GM12878 (cell line): Measurements from ENCODE around the gene SDC1. TPM values are rescaled to one million over a fixed set of nuclear protein-coding genes. Genes with fewer than 3 reads are reported as not detected.

ENCODE experiments used
- ATAC-seq: fragments of 200-7000 bp; cut with Tn5 transposase; 3 replicates; pipeline ENCODE4 v1.9.1; 2020; ENCODE audit warnings: mild to moderate bottlenecking, moderate library complexity
- BruUV-seq: library from RNA; stranded (reverse); fragments of 400-500 nt; replicated peaks from 2 replicates; lab custom pipeline; 2021; lab: Mats Ljungman, UMichigan
- CTCF ChIA-PET: fragments of 300-600 bp; sonication (Branson Sonifier 250); formaldehyde crosslinking; extraction: SDS; loops from one replicate; lab custom pipeline; 2021; ENCODE audit warnings: inconsistent platforms; lab: Yijun Ruan, JAX
- POLR2A ChIA-PET: fragments of 350-600 bp; formaldehyde crosslinking; extraction: SDS; loops from one replicate; lab custom pipeline; 2021; ENCODE audit warnings: inconsistent platforms; lab: Charles Lee
- RAD21 ChIA-PET: fragments of 300-600 bp; sonication (Branson Sonifier 250); formaldehyde crosslinking; loops from one replicate; lab custom pipeline; 2023; ENCODE audit warnings: antibody characterized with exemption; ENCODE audit not compliant: unreplicated experiment; lab: Charles Lee
- SMC1A ChIA-PET: fragments of 300-600 bp; sonication (Branson Sonifier 250); formaldehyde crosslinking; loops from one replicate; lab custom pipeline; 2023; ENCODE audit not compliant: unreplicated experiment, uncharacterized antibody; lab: Charles Lee
- DNase-seq: peaks from one replicate; pipeline ENCODE4 v3.0.0-alpha.2; 2011; ENCODE audit warnings: low read depth, low spot score
- FAIRE-seq: peaks from 3 replicates; lab custom pipeline; 2011; peaks lifted over from hg19 to GRCh38; lab: Jason Lieb, UNC
- H2AFZ ChIP-seq: 2 replicates; pipeline ENCODE4 v1.6.0; 2011; ENCODE audit warnings: low read depth, low read length, control low read depth; ENCODE audit not compliant: control insufficient read depth
- H3K27ac ChIP-seq: 2 replicates; pipeline ENCODE4 v1.5.1; 2011; ENCODE audit warnings: control low read depth; ENCODE audit not compliant: control insufficient read depth, insufficient read depth
- H3K27me3 ChIP-seq, 2 experiments: replicated peaks in 1 of 2; 2 replicates each; pipeline versions ENCODE4 v1.6.0 to v1.6.1; 2011; ENCODE audit warnings: low read length in 1 of 2; ENCODE audit not compliant: control insufficient read depth in 2 of 2, insufficient read depth in 2 of 2
- H3K36me3 ChIP-seq, 2 experiments: 2 replicates each; pipeline ENCODE4 v1.5.1; 2011; ENCODE audit warnings: low read length in 1 of 2; ENCODE audit not compliant: control insufficient read depth in 2 of 2, insufficient read depth in 2 of 2
- H3K4me1 ChIP-seq: 2 replicates; pipeline ENCODE4 v1.6.1; 2011; ENCODE audit warnings: mild to moderate bottlenecking, low read length, moderate library complexity, mixed read lengths; ENCODE audit not compliant: control insufficient read depth, insufficient read depth
- H3K4me2 ChIP-seq: 2 replicates; pipeline ENCODE4 v1.6.0; 2011; ENCODE audit warnings: control low read depth; ENCODE audit not compliant: control insufficient read depth, insufficient read depth
- H3K4me3 ChIP-seq: fragments of 200-600 bp; sonication (generic); 2 replicates; pipeline ENCODE4 v1.5.1; 2016
- H3K79me2 ChIP-seq: 2 replicates; pipeline ENCODE4 v1.6.0; 2011; ENCODE audit warnings: low read length; ENCODE audit not compliant: control insufficient read depth, insufficient read depth
- H3K9ac ChIP-seq: 2 replicates; pipeline ENCODE4 v1.8.0; 2011; ENCODE audit warnings: low read length, control low read depth, mixed read lengths; ENCODE audit not compliant: control insufficient read depth, insufficient read depth
- H3K9me3 ChIP-seq: replicated peaks from 3 replicates; pipeline ENCODE4 v1.5.1; 2011; ENCODE audit warnings: mild to moderate bottlenecking, low read length; ENCODE audit not compliant: control insufficient read depth, insufficient read depth
- H4K20me1 ChIP-seq: 2 replicates; pipeline ENCODE4 v1.6.0; 2011; ENCODE audit not compliant: control insufficient read depth, insufficient read depth
- EED ChIP-seq: sonication (generic); IDR thresholded peaks from 2 replicates; pipeline ENCODE4 v1.6.1; 2016; ENCODE audit warnings: antibody characterized with exemption, low read depth
- GATAD2B ChIP-seq: fragments of 450-650 bp; conservative IDR thresholded peaks from 2 replicates; pipeline ENCODE4 v1.6.1; 2017; ENCODE audit warnings: low read depth, mild to moderate bottlenecking, moderate library complexity
- MTA3 ChIP-seq: IDR thresholded peaks from 2 replicates; pipeline ENCODE4 v1.6.1; 2012; ENCODE audit warnings: low read length, inconsistent platforms, borderline replicate concordance
- TBL1XR1 ChIP-seq: IDR thresholded peaks from 2 replicates; pipeline ENCODE4 v1.6.1; 2012; ENCODE audit warnings: low read depth, low read length, improper control_type of control experiment
- YY1 ChIP-seq: IDR thresholded peaks from 2 replicates; pipeline ENCODE4 v1.6.1; 2011; ENCODE audit warnings: low read depth, mild to moderate bottlenecking, low read length
- WGBS: methylation state at CpG from one replicate; pipeline ENCODE4 v1.1.6; 2016; ENCODE audit warnings: low lambda C conversion rate; ENCODE audit not compliant: insufficient replicate concordance, insufficient coverage; ENCODE audit errors: missing lambda C conversion rate; 5-methylcytosine and 5-hydroxymethylcytosine counted together
- in situ Hi-C: fragments of 300-500 bp; cut with MboI; formaldehyde crosslinking; loops from 9 replicates; pipeline ENCODE4 v1.14.3; 2018; ENCODE audit warnings: mixed read lengths
- intact Hi-C: fragments of 100-400 bp; cut with micrococcal nuclease; formaldehyde crosslinking; loops from one replicate; pipeline ENCODE4 v1.14.2; 2022; ENCODE audit not compliant: unreplicated experiment
- polyA plus RNA-seq, 11 experiments: library from polyadenylated mRNA; depleted of rRNA in 4 of 11; unstranded in 6 of 11; stranded (reverse) in 5 of 11; fragments of >200 nt; fragmentation: Nextera tagmentation in 4 of 11; fragmentation: Illumina TruSeq in 1 of 11; extraction: Ambion mirVana in 4 of 11; extraction: Trizol in 1 of 11; gene quantifications; 1 replicate in 1 of 11; 2 replicates in 10 of 11; pipeline versions ENCODE4 v1.2.1 to v1.2.3, GENCODE V29; 2011 to 2016; ENCODE audit warnings: inconsistent platforms in 2 of 11, missing spikeins in 2 of 11, low read depth in 1 of 11
- total RNA-seq, 4 experiments: library from RNA; depleted of rRNA in 3 of 4; stranded (reverse); fragments of >200 nt in 3 of 4; fragmentation: Illumina TruSeq in 1 of 4; extraction: Trizol in 1 of 4; gene quantifications; 2 replicates each; pipeline versions ENCODE4 v1.2.1 to v1.2.3, GENCODE V29; 2013 to 2021

Gene SDC1
- total and polyA plus RNA-seq, 10 of the 15 experiments (the other 5 are each of a cell fraction or from before 2014, with no cell fraction given), result 0.85 to 36.8 (median 23.7) TPM

DNA sequence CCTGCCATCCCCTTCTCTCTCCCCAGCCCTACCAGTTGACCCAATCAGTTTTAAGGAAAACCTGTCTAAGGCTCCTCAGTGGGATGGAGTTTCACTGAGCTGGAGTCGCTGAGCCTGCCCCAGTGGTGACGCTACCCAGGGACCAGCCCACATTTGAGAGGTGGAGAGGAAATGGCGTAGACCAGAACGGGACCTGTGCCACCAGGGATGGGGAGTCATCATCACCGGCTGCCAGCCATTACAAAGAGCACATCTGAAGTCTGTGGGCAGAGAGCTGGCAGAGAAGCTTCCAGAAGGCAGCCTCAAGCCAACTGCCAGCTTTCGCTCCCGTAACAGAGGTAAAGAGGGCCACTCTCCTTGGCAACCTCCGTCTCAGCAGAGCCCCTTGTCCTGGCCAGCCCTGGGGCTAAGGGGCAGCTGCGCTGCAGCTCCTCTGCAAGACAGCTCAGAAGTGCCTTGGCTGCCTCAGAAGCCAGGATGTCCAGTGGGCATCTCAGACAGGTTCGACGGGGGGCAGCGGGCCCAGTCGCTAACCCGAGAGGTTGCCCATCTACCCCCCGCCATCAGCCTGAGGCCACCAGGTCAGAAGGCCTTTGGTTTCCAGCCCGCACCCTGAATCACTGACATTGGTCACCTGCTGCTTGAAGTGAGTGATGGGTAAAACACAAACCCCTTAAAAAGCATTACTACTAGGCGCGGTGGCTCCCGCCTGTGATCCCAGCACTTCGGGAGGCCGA, 15.4 kb downstream of the SDC1 start:
- SMC1A ChIA-PET, result interaction anchor here (1.0 to 2.7 kb wide), 3 partner anchors 12 to 74 kb away, joined by 3 to 15 read pairs (median 6); no protein-coding TSS in a partner anchor
- peaks cover 18% of the 10 kb centered on the region for H3K79me2 ChIP-seq
- CTCF ChIA-PET, result interaction anchor here (2.6 to 6.2 kb wide), 2 partner anchors 14 to 16 kb away, joined by 11 to 39 read pairs; partner anchors contain the start of gene SDC1
- no peak for FAIRE-seq
- peak overlapping the region; percentile 59; the same call in 1 of the 2 replicates for H3K27ac ChIP-seq
- in situ Hi-C loops, result no loop called here
- no TSS peak for BruUV-seq
- TF ChIP-seq YY1 (no peak), EED (no peak), MTA3 (no peak), TBL1XR1 (no peak)
- no peak overlapping the region for H3K4me2 ChIP-seq
- ATAC-seq, result no peak
- H3K4me3 ChIP-seq, result no peak overlapping the region
- POLR2A ChIA-PET, result interaction anchor here (0.6 kb wide), 1 partner anchor 110 kb away, joined by 5 read pairs; no protein-coding TSS in a partner anchor
- no peaks in the 10 kb centered on the region for H3K9me3 ChIP-seq
- H3K4me1 ChIP-seq, result peaks cover 67% of the 10 kb centered on the region
- H2AFZ ChIP-seq, result no peak overlapping the region
- RAD21 ChIA-PET, result interaction anchor here (1.0 to 6.2 kb wide), 4 partner anchors 12 to 74 kb away, joined by 3 to 69 read pairs (median 6); partner anchors contain the start of gene SDC1
- intact Hi-C loops, result no loop called here
- no peaks in the 10 kb centered on the region for H3K27me3 ChIP-seq
- no peaks in the 10 kb centered on the region for H4K20me1 ChIP-seq
- WGBS, result 82% methylated on average over 21 of the region's 21 CpGs
- DNase-seq, result no peak
- H3K36me3 ChIP-seq, result no peaks in the 10 kb centered on the region
- no peak overlapping the region for H3K9ac ChIP-seq

- H3K79me2 ChIP-seq, result peaks cover 14% of the 10 kb centered on the region
- SMC1A ChIA-PET, result interaction anchor here (1.4 to 2.4 kb wide), 4 partner anchors 11 to 73 kb away, joined by 4 to 14 read pairs (median 4); no protein-coding TSS in a partner anchor
- no peak overlapping the region for H2AFZ ChIP-seq
- peak; percentile 18 for ATAC-seq
- peaks cover 56% of the 10 kb centered on the region for H3K4me1 ChIP-seq
- WGBS, result 0% methylated on average over 5 of the region's 5 CpGs
- H3K27ac ChIP-seq, result peak overlapping the region; percentile 59
- H3K4me3 ChIP-seq, result no peak overlapping the region
- no peaks in the 10 kb centered on the region for H3K9me3 ChIP-seq
- BruUV-seq, result no TSS peak
- RAD21 ChIA-PET, result interaction anchor here (0.9 to 3.5 kb wide), 4 partner anchors 13 to 71 kb away, joined by 3 to 19 read pairs (median 4); no protein-coding TSS in a partner anchor
- no peak for FAIRE-seq
- H3K4me2 ChIP-seq, result peak overlapping the region; percentile 22
- POLR2A ChIA-PET, result interaction anchor here (0.6 kb wide), 1 partner anchor 196 kb away, joined by 5 read pairs; no protein-coding TSS in a partner anchor
- peak; percentile 35; the same call in 1 of the 2 replicates for TF ChIP-seq EED
- no peak for TF ChIP-seq GATAD2B
- H3K36me3 ChIP-seq, result no peaks in the 10 kb centered on the region
- no peak overlapping the region; the same call in 1 of the 2 replicates for H3K9ac ChIP-seq
- no peaks in the 10 kb centered on the region for H3K27me3 ChIP-seq
- no peak for DNase-seq
- CTCF ChIA-PET, result interaction anchor here (0.9 to 5.2 kb wide), 4 partner anchors 14 to 191 kb away, joined by 3 to 23 read pairs (median 3); partner anchors contain the start of gene SDC1
- H4K20me1 ChIP-seq, result no peaks in the 10 kb centered on the region
- intact Hi-C loops (no loop called here), in situ Hi-C loops (no loop called here)
These were observed 16.5 kb downstream of the SDC1 start for GRCh38 chr2:20208476-20208859.
